ENCODE measurements around the gene EFCC1. TPM values are rescaled to one million over a fixed set of nuclear protein-coding genes. Genes with fewer than 3 reads are reported as not detected.

EFCC1 gene
- total and polyA plus RNA-seq, 2 donors from 2014 or later: 2.4 to 3.7 TPM

DNA sequence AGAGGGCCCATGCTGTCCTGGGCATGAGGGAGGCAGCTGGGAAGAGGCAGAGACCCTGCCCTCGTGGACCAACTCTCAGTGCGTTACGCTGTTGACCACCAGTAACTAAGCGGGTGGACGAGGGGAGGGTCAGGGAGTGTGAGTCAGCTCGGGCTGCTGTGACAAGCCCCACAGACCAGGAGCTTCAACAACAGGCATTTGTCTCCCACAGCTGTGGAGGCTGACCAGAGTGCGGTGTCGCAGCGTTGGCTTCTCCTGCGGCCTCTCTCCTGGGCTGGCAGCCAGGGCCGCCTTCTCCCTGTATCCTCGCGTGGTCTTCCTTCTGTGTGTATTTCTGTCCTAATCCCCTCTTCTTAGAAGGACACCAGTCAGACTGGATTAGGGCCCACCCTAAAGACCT lies 13.0 kb downstream of the EFCC1 start:
- Histone ChIP-seq H3K9me3 (ENCODE audit: control insufficient read depth in 2 of 3, insufficient read depth in 1 of 3, low read length in 3 of 3) (no peaks in the 10 kb centered on the region), H3K27me3 (ENCODE audit: control insufficient read depth, insufficient read depth, low read length) (no peaks in the 10 kb centered on the region), H3K9ac (ENCODE audit: low read length in 3 of 3) (no peak overlapping the region), H3K4me3 (ENCODE audit: low read length in 3 of 3) (no peak overlapping the region), H3K36me3 (ENCODE audit: control insufficient read depth in 2 of 3, insufficient read depth in 3 of 3, low read length in 3 of 3) (peaks cover 0 to 3% (median 0%) of the 10 kb centered on the region in 3 donors), H3K27ac (ENCODE audit: low read depth in 2 of 2, low read length in 2 of 2) (peak overlapping the region in 1 of 2 donors; percentile 34), H3K4me1 (ENCODE audit: control insufficient read depth in 2 of 3, insufficient read depth in 2 of 3, low read depth in 1 of 3, low read length in 3 of 3) (peaks cover 0 to 7% (median 5%) of the 10 kb centered on the region in 3 donors)
- no peak for FAIRE-seq
- TF ChIP-seq CTCF (IDR thresholded peaks at IDR 0.05; ENCODE audit: borderline replicate concordance, extremely low read depth, insufficient read depth): no peak
- peak in 1 of 5 donors; percentile 79 for DNase-seq
- intact Hi-C loops (cut with DNase I): no loop called here

- TF ChIP-seq CTCF (IDR thresholded peaks at IDR 0.05; ENCODE audit: borderline replicate concordance, extremely low read depth, insufficient read depth): no peak
- FAIRE-seq (no peak), DNase-seq (peak in 1 of 5 donors; percentile 64)
- Histone ChIP-seq H3K4me1 (ENCODE audit: control insufficient read depth in 2 of 3, insufficient read depth in 2 of 3, low read depth in 1 of 3, low read length in 3 of 3) (peaks cover 0 to 7% (median 5%) of the 10 kb centered on the region in 3 donors), H3K36me3 (ENCODE audit: control insufficient read depth in 2 of 3, insufficient read depth in 3 of 3, low read length in 3 of 3) (peaks cover 0 to 3% (median 0%) of the 10 kb centered on the region in 3 donors), H3K4me3 (ENCODE audit: low read length in 3 of 3) (no peak overlapping the region), H3K9ac (ENCODE audit: low read length in 3 of 3) (no peak overlapping the region), H3K9me3 (ENCODE audit: control insufficient read depth in 2 of 3, insufficient read depth in 1 of 3, low read length in 3 of 3) (no peaks in the 10 kb centered on the region), H3K27me3 (ENCODE audit: control insufficient read depth, insufficient read depth, low read length) (no peaks in the 10 kb centered on the region), H3K27ac (ENCODE audit: low read depth in 2 of 2, low read length in 2 of 2) (peak overlapping the region; percentile 22 to 84)
- intact Hi-C loops (cut with DNase I): no loop called here
These were observed 13.8 kb downstream of the EFCC1 start for GRCh38 chr3:129014793-129015345.

DNA sequence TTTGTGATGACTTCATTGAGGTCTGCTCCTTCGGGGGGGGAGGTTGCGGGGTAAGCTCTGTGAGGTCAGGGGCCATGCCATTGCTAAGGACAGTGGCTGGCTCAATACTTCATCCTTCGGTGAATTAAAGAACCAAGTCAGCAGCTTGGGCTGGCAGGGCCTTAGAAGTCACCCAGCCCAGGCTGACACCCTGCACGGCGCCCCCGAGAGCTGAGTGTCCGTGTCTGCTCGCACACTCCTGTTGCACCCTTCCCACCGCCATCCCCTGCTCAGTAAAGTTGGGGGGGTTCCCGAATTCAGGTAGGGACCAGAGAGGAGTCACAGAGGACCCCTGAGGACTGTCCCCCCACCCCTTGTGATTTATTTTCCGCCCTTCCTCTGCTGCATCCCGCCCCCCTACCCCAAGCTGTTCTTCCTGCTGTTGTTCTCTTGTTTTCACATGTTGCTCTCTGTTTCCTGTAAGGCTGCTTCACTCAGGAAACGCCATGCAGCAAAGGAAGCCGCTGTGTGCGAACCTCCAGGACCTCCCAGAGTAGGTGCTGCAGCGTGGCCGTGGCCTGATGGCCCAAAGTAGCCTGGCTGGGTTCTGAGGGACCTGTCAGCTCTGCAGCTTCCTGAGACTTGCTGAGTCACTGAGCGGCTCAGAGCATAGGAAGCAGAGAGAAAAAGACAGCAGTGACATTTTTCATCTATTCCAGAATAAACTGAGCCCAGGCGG lies 14.4 kb downstream of the EFCC1 start:
- intact Hi-C loops (cut with DNase I): no loop called here
- peak overlapping the region in 1 of 3 donors; percentile 40 for H3K9ac ChIP-seq (ENCODE audit: low read length in 3 of 3)

More for the DNA sequence above, 14.4 kb downstream of the EFCC1 start:
- Histone ChIP-seq H3K27ac (ENCODE audit: low read depth in 2 of 2, low read length in 2 of 2) (peak overlapping the region; percentile 65 to 84), H3K4me1 (ENCODE audit: control insufficient read depth in 2 of 3, insufficient read depth in 2 of 3, low read depth in 1 of 3, low read length in 3 of 3) (peaks cover 0 to 7% (median 5%) of the 10 kb centered on the region in 3 donors), H3K4me3 (ENCODE audit: low read length in 3 of 3) (no peak overlapping the region), H3K9me3 (ENCODE audit: control insufficient read depth in 2 of 3, insufficient read depth in 1 of 3, low read length in 3 of 3) (no peaks in the 10 kb centered on the region), H3K36me3 (ENCODE audit: control insufficient read depth in 2 of 3, insufficient read depth in 3 of 3, low read length in 3 of 3) (peaks cover 0 to 3% (median 0%) of the 10 kb centered on the region in 3 donors), H3K27me3 (ENCODE audit: control insufficient read depth, insufficient read depth, low read length) (no peaks in the 10 kb centered on the region)
- DNase-seq (peak in 3 of 5 donors; percentile 25 to 90 (median 65)), FAIRE-seq (no peak)
- no peak for TF ChIP-seq CTCF (IDR thresholded peaks at IDR 0.05; ENCODE audit: borderline replicate concordance, extremely low read depth, insufficient read depth)
